ENCODE results near the gene LLGL2. TPM values are rescaled to one million over a fixed set of nuclear protein-coding genes. Genes with fewer than 3 reads are reported as not detected.

Gene LLGL2
- total RNA-seq, 1 experiment from 2014 or later = 19.8 TPM

DNA sequence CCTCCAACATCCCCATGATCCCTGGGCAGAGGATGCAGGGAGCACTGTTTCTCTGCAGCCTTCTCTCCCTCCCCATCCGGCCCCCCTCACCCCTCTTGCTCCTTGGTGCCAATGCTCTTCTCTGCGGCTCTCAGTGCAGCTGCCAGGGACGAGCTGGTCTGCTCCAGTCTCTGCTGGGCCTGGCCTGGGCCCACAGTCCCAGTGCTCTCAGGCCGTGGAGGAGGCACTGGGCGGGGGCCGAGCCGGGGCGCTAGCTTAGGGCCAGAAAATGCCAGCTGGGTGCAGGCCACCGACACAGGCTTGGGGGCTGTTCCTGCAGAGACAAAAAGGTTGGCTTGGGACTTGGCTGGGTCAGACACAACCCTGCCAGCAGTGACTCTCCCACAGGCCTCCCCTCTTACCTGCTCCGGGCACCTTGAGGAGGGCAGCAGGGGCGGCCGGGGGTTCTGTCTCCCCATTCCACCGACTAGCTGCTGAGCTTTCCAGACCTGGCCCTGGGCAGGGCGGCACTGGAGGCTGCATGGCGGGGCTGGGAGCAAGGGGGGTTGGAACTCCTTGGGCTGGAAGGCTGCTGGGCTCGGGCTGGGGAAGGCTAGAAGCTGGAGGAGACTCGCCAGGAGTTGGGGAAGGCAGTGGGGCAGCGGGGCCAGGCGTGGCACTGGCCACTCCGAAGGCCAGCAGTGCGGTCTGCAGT lies 24.0 kb upstream of the LLGL2 start:
- Mint-ChIP-seq H3K27ac (ENCODE audit: low read depth, unreplicated experiment) (no peak overlapping the region), H3K36me3 (ENCODE audit: insufficient read depth, unreplicated experiment) (peaks cover 32% of the 10 kb centered on the region), H3K4me3 (ENCODE audit: unreplicated experiment) (no peak overlapping the region), H3K27me3 (ENCODE audit: insufficient read depth, unreplicated experiment) (no peaks in the 10 kb centered on the region), H3K9me3 (ENCODE audit: unreplicated experiment) (no peaks in the 10 kb centered on the region), H3K4me1 (ENCODE audit: insufficient read depth, unreplicated experiment) (no peaks in the 10 kb centered on the region)
- no TSS peak for BruUV-seq (replicated peaks)
- TF ChIP-seq, protein P1, sequence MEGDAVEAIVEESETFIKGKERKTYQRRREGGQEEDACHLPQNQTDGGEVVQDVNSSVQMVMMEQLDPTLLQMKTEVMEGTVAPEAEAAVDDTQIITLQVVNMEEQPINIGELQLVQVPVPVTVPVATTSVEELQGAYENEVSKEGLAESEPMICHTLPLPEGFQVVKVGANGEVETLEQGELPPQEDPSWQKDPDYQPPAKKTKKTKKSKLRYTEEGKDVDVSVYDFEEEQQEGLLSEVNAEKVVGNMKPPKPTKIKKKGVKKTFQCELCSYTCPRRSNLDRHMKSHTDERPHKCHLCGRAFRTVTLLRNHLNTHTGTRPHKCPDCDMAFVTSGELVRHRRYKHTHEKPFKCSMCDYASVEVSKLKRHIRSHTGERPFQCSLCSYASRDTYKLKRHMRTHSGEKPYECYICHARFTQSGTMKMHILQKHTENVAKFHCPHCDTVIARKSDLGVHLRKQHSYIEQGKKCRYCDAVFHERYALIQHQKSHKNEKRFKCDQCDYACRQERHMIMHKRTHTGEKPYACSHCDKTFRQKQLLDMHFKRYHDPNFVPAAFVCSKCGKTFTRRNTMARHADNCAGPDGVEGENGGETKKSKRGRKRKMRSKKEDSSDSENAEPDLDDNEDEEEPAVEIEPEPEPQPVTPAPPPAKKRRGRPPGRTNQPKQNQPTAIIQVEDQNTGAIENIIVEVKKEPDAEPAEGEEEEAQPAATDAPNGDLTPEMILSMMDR (IDR thresholded peaks at IDR 0.05; ENCODE audit: unreplicated experiment) = no peak
- no peak for DNase-seq (ENCODE audit: unreplicated experiment)
- intact Hi-C loops (cut with micrococcal nuclease) = no loop called here
- ChIA-PET CTCF (interaction anchor here (0.6 to 1.4 kb wide), 3 partner anchors 13 to 38 kb away, joined by 3 to 5 read pairs (median 3); partner anchors contain the start of gene TSEN54), POLR2A (interaction anchor here (0.7 kb wide), 1 partner anchor 198 kb away, joined by 3 read pairs; no protein-coding TSS in a partner anchor)

GRCh38 chr17:75502072-75502720 lies 23.3 kb upstream of the LLGL2 start:
- TF ChIP-seq, protein P1 (IDR thresholded peaks at IDR 0.05; ENCODE audit: unreplicated experiment) = no peak
- intact Hi-C loops (cut with micrococcal nuclease) = no loop called here
- CTCF ChIA-PET = interaction anchor here (1.0 to 1.4 kb wide), 2 partner anchors 12 to 131 kb away, joined by 3 to 5 read pairs; partner anchors contain the start of gene SMIM5
- POLR2A ChIA-PET = interaction anchor here (0.6 to 1.2 kb wide), 3 partner anchors 9 to 194 kb away, joined by 3 to 4 read pairs (median 3); no protein-coding TSS in a partner anchor
- no peak for DNase-seq (ENCODE audit: unreplicated experiment)
- H3K4me1 Mint-ChIP-seq (ENCODE audit: insufficient read depth, unreplicated experiment) = no peaks in the 10 kb centered on the region
- no peak overlapping the region for H3K27ac Mint-ChIP-seq (ENCODE audit: low read depth, unreplicated experiment)
- H3K27me3 Mint-ChIP-seq (ENCODE audit: insufficient read depth, unreplicated experiment) = no peaks in the 10 kb centered on the region
- H3K36me3 Mint-ChIP-seq (ENCODE audit: insufficient read depth, unreplicated experiment) = peaks cover 37% of the 10 kb centered on the region
- no TSS peak for BruUV-seq (replicated peaks)
- H3K9me3 Mint-ChIP-seq (ENCODE audit: unreplicated experiment) = no peaks in the 10 kb centered on the region
- no peak overlapping the region for H3K4me3 Mint-ChIP-seq (ENCODE audit: unreplicated experiment)

DNA sequence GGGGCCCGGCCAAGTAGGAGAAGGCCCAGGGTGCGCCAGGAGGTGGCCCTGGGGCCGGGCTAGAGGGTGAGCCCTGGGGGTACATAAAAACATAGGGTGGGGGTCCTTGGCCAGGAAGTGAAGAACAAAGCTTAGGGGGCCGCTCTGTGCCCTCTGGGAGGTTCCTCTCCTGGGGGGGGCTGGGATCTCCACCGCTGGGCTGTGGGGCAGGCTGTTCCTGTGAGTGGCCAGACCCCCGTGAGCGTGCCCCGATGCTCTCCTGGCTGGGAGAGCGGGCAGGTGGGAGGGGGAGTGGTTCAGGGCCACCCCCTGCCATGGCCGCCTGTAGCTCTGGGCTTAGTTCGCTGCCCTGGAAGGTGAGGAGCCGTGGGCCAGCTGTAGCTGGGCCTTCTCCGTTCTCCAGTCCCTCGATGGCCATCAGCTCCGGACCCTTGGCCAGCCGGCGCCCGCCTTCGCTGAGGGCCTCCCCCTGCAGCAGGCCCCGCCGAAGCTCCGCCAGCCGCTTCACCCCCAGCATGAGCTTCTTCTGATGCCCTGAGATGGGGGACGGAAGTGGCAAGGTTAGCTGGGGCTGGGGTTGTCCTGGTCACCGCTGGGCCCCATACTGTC lies 22.7 kb upstream of the LLGL2 start:
- H3K27ac Mint-ChIP-seq (ENCODE audit: low read depth, unreplicated experiment) = no peak overlapping the region
- DNase-seq (ENCODE audit: unreplicated experiment) = no peak
- no peaks in the 10 kb centered on the region for H3K9me3 Mint-ChIP-seq (ENCODE audit: unreplicated experiment)
- peaks cover 33% of the 10 kb centered on the region for H3K36me3 Mint-ChIP-seq (ENCODE audit: insufficient read depth, unreplicated experiment)
- POLR2A ChIA-PET = interaction anchor here (0.5 to 1.6 kb wide), 6 partner anchors 9 to 194 kb away, joined by 3 to 10 read pairs (median 3); partner anchors contain the start of gene LLGL2
- CTCF ChIA-PET = interaction anchor here (0.5 to 1.2 kb wide), 4 partner anchors 14 to 131 kb away, joined by 3 to 5 read pairs (median 4); partner anchors contain the start of genes SMIM5 and TSEN54
- H3K27me3 Mint-ChIP-seq (ENCODE audit: insufficient read depth, unreplicated experiment) = no peaks in the 10 kb centered on the region
- TF ChIP-seq, protein P1 (IDR thresholded peaks at IDR 0.05; ENCODE audit: unreplicated experiment) = no peak
- H3K4me3 Mint-ChIP-seq (ENCODE audit: unreplicated experiment) = no peak overlapping the region
- no peaks in the 10 kb centered on the region for H3K4me1 Mint-ChIP-seq (ENCODE audit: insufficient read depth, unreplicated experiment)
- intact Hi-C loops (cut with micrococcal nuclease) = no loop called here
- BruUV-seq (replicated peaks) = no TSS peak
